GM12891 (cell line): Measurements from ENCODE around the gene HSPBP1.

ENCODE experiments used
- POLR2A ChIP-seq: IDR thresholded peaks from 2 replicates; pipeline ENCODE4 v1.6.1; 2011; ENCODE audit warnings: low read depth, low read length, control low read depth
- POLR2AphosphoS5 ChIP-seq: IDR thresholded peaks from 2 replicates; pipeline ENCODE4 v1.6.1; 2011; ENCODE audit warnings: low read depth, low read length, control low read depth
- TAF1 ChIP-seq: IDR thresholded peaks from 2 replicates; pipeline ENCODE4 v1.6.1; 2011; ENCODE audit warnings: low read depth, low read length, control low read depth

- TF ChIP-seq TAF1 (no peak), POLR2A (no peak), POLR2AphosphoS5 (no peak)
These were observed 14.7 kb downstream of the HSPBP1 start for GRCh38 chr19:55265173-55265572.
